GM12872 (cell line): ENCODE results near the gene DDX42.

ENCODE experiments used
- TF ChIP-seq, protein P1 (sequence below): IDR thresholded peaks from 3 replicates; pipeline ENCODE4 v1.5.1; 2011; ENCODE audit warnings: low read depth, mild to moderate bottlenecking, low read length, moderate library complexity; ENCODE audit not compliant: insufficient read depth

The DDX42 gene

GRCh38 chr17:63826468-63827001, 52.6 kb downstream of the DDX42 start:
- TF ChIP-seq, protein P1, sequence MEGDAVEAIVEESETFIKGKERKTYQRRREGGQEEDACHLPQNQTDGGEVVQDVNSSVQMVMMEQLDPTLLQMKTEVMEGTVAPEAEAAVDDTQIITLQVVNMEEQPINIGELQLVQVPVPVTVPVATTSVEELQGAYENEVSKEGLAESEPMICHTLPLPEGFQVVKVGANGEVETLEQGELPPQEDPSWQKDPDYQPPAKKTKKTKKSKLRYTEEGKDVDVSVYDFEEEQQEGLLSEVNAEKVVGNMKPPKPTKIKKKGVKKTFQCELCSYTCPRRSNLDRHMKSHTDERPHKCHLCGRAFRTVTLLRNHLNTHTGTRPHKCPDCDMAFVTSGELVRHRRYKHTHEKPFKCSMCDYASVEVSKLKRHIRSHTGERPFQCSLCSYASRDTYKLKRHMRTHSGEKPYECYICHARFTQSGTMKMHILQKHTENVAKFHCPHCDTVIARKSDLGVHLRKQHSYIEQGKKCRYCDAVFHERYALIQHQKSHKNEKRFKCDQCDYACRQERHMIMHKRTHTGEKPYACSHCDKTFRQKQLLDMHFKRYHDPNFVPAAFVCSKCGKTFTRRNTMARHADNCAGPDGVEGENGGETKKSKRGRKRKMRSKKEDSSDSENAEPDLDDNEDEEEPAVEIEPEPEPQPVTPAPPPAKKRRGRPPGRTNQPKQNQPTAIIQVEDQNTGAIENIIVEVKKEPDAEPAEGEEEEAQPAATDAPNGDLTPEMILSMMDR, result no peak

DNA sequence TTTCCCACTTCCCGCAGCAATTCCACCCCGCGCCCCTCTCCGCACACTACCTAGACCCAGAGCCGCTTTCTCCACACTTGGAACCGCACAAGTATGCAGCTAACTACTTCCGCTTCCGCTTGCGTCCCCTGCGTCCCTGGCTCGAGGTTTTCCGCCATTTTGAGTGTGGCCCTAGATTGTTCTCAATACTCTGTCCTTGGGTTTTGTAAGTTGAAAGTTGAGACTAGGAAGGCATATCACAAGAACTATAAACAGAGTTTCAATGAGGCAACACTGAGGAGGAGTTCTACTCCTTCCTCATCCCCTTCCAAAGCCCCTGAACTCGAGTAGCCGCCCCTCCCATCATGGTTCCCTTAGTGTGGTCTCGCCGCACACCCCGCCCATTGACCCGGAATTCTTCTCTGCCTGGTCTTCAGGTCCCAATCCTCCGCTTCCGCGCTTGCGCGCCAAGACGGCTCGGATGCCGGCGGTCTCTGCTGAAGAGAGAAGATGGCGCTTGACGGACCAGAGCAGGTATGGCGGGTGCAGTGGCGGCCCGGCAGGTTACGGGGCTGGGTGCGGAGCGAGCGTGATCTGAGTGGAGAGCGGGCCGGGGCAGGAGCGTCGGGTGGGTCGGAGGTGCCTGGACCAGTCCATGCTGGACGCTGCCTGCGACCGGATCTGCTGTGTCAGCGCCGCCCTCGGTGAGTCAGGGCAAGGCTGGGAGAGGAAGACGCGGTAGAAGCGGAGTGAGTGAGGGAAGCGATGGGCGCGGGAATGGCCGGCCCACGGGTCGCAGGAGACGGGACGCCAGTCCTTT, 53.2 kb downstream of the DDX42 start, which contains the start of the genes FTSJ3 and PSMC5:
TSS of gene FTSJ3 (minus strand) at position 662 of the 799 bp plus-strand sequence. CDS start 761 bp downstream, outside the sequence.
TSS of gene PSMC5 (plus strand) at position 430 of the 799 bp plus-strand sequence. CDS start at position 490, 60 bp downstream.
- TF ChIP-seq, protein P1, result peak; percentile 79

- TF ChIP-seq, protein P1, result no peak
These were observed 53.8 kb downstream of the DDX42 start for GRCh38 chr17:63827801-63828221.

DNA sequence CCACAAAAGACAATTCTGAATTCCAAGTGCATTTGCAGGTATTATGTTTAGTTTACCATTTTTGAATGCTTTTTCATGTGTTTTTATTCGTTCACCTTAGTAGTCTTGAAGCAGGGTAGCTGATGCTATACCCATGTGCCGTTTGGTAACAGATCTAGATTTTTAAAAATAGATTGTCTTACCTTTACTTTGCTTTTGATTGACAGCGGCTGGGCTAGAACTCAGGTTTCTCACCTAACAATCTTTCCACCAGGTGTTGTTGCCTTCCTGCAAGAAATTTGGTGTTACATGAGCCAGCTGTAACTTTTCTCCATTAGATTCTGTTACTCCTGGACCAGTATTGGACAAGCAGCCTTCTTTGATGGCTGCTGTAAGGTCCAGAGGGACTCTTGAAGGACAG, 55.0 kb downstream of the DDX42 start:
- TF ChIP-seq, protein P1, result no peak

DNA sequence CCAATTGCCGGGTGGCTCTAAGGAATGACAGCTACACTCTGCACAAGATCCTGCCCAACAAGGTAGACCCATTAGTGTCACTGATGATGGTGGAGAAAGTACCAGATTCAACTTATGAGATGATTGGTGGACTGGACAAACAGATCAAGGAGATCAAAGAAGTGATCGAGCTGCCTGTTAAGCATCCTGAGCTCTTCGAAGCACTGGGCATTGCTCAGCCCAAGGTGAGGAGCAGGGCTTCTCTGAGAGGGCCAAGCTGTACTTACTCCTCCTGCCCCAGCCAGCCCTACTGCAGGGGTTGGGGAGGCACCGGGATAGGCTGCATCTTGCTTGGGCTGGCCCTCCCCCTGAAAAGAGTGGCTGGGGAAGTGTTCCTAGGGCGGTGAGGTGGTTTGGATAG, 56.3 kb downstream of the DDX42 start:
- TF ChIP-seq, protein P1, result no peak

DNA sequence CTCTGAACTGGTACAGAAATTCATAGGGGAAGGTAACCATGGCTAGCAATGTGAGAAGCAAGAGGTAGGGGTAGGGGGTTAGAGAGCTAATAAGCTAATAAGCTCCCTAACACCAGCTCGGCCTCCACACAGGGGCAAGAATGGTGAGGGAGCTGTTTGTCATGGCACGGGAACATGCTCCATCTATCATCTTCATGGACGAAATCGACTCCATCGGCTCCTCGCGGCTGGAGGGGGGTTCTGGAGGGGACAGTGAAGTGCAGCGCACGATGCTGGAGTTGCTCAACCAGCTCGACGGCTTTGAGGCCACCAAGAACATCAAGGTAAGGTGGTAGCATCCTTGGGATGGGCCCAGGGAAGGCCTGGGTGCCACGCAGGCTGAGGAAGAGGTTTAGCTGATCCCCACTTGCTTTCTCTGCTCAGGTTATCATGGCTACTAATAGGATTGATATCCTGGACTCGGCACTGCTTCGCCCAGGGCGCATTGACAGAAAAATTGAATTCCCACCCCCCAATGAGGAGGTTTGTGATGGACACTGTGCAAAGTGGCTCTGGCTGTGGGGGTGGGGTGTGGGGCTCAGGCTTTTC, 57.0 kb downstream of the DDX42 start:
- TF ChIP-seq, protein P1, result no peak

DNA sequence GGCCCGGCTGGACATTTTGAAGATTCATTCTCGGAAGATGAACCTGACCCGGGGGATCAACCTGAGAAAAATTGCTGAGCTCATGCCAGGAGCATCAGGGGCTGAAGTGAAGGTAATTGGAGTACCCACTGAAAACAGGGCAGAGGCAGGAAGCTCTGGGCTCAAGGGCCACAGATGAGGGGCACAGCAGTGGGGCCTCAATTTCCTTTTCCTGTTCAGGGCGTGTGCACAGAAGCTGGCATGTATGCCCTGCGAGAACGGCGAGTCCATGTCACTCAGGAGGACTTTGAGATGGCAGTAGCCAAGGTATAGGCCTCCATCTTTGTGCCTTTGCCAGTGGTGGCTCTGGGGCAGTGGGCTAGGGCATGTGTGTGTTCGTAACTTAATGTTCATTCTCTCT, 57.5 kb downstream of the DDX42 start:
- TF ChIP-seq, protein P1, result no peak
